ENCODE results near the gene CYP46A1.

- TF ChIP-seq POLR2A (IDR thresholded peaks at IDR 0.05) (no peak), CTCF (IDR thresholded peaks at IDR 0.05 in 4 of 5, conservative IDR thresholded peaks at IDR 0.05 in 1 of 5) (no peak)
Measured at GRCh38 chr14:99672506-99673304, 11.4 kb upstream of the CYP46A1 start.
